ENCODE results near the gene TMEM161A.
A peak's percentile ranks its signal among the peaks of the same experiment; 100 is the strongest.

Gene TMEM161A

DNA sequence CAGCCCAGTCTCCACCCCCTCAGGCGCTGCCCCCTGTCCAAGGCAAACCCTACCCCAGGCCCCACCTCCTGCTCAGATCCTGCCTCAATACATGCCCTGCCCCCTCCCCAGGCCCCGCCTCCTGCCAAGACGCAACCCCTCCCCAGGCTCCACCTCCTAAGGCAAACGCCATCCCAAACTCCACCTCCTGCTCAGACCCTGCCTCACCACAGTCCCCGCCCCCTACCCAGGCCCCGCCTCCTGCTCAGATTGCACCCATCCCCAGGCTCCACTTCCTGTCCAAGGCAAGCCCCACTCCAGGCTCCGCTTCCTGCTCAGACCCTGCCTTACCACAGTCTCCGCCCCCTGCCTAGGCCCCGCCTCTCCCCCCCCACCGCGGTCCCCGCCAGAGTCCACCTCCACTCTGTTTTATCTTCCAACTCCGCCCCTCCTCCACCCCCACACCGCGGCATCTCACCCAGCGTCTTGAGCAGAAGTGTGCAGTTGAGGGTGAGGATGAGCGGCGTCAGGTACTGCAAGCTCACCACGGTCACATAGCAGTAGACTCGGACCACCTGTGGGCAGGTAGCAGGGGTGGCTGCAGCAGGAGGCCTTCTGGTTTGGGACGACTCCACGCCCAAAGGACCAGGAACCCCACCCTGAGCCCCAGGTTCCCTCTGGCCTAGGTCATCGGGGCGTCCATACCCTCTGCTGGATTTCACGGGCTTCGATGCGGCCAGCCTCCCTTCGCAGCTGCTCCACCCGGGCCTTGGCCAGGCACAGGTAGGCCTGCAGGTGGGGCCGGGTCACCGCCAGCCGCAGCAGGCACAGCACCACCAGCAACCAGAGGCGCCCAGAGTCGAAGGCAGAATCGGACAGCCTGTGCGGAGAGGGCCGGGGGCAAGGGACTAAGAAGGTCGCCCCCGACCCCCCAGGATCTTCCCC, 17.7 kb downstream of the TMEM161A start:
- H3K9ac ChIP-seq (ENCODE audit: low read length), result no peak overlapping the region
- no peak overlapping the region for H3K4me2 ChIP-seq (ENCODE audit: low read length)
- TF ChIP-seq EZH2phosphoT487 (IDR thresholded peaks at IDR 0.05; ENCODE audit: low read depth), result no peak
- TF ChIP-seq, protein P1, sequence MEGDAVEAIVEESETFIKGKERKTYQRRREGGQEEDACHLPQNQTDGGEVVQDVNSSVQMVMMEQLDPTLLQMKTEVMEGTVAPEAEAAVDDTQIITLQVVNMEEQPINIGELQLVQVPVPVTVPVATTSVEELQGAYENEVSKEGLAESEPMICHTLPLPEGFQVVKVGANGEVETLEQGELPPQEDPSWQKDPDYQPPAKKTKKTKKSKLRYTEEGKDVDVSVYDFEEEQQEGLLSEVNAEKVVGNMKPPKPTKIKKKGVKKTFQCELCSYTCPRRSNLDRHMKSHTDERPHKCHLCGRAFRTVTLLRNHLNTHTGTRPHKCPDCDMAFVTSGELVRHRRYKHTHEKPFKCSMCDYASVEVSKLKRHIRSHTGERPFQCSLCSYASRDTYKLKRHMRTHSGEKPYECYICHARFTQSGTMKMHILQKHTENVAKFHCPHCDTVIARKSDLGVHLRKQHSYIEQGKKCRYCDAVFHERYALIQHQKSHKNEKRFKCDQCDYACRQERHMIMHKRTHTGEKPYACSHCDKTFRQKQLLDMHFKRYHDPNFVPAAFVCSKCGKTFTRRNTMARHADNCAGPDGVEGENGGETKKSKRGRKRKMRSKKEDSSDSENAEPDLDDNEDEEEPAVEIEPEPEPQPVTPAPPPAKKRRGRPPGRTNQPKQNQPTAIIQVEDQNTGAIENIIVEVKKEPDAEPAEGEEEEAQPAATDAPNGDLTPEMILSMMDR (IDR thresholded peaks at IDR 0.05; ENCODE audit: low read depth, low read length), result no peak
- no peaks in the 10 kb centered on the region for H3K4me1 ChIP-seq (ENCODE audit: low read length)
- H3K9me3 ChIP-seq (ENCODE audit: insufficient read depth, low read length), result peaks cover 10% of the 10 kb centered on the region
- H3K4me3 ChIP-seq (ENCODE audit: low read length), result no peak overlapping the region
- peaks cover 33% of the 10 kb centered on the region for H3K36me3 ChIP-seq (replicated peaks; ENCODE audit: low read depth, low read length)
- no peaks in the 10 kb centered on the region for H3K27me3 ChIP-seq (ENCODE audit: low read depth, low read length)
- no peak overlapping the region for H2AFZ ChIP-seq (ENCODE audit: low read depth, low read length)
- H3K79me2 ChIP-seq (ENCODE audit: low read length), result no peaks in the 10 kb centered on the region
- H3K27ac ChIP-seq (ENCODE audit: low read length), result no peak overlapping the region
- H4K20me1 ChIP-seq (ENCODE audit: insufficient read depth, low read length), result no peaks in the 10 kb centered on the region

DNA sequence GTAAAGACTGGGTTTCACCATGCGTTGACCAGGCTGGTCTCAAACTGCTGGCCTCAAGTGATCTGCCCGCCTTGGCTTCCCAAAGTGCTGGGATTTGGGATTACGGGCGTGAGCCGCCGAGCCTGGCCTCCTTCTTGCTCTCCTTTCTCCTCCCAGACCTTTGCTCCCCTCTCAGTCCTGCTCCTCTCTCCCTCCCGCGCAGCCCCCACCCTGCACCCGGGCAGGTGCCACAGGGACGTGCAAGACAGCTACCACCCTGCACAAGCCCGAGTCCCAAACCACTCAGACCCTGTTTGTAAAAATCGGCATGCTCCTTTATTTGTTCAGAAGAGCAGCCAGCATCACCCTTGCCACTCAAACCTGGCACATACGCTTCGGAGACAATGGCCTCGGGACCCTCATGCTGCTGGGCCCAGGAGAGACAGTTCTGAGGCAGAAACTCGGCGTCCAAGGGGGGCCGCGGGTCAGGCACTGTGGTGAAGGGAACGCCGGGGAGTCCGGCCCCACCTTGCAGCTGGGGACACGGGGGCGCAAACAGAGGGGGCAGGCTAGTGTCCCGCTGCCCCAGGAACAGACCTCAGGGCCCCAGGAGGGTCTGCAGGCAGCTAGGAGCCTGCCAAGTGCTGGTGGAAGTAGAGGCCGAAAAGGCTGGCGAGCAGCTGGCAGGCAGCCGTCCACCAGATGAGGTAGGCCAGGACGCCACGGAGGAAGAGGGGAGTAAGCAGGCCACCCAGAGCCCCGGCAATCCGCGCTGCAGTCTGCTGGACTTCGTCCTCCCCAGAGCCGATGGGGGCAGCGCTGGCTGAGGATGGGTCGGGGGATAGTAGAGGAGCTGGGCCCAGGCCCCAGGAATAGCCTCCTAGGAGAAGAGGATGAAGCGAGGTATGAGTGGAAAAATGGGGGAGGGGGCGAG, 18.7 kb downstream of the TMEM161A start:
- Histone ChIP-seq H3K27ac (ENCODE audit: low read length) (no peak overlapping the region), H3K27me3 (ENCODE audit: low read depth, low read length) (no peaks in the 10 kb centered on the region), H3K9ac (ENCODE audit: low read length) (no peak overlapping the region), H2AFZ (ENCODE audit: low read depth, low read length) (no peak overlapping the region), H3K79me2 (ENCODE audit: low read length) (no peaks in the 10 kb centered on the region), H3K4me2 (ENCODE audit: low read length) (no peak overlapping the region), H3K4me1 (ENCODE audit: low read length) (no peaks in the 10 kb centered on the region), H3K4me3 (ENCODE audit: low read length) (no peak overlapping the region), H3K36me3 (replicated peaks; ENCODE audit: low read depth, low read length) (peaks cover 33% of the 10 kb centered on the region), H3K9me3 (ENCODE audit: insufficient read depth, low read length) (peaks cover 10% of the 10 kb centered on the region), H4K20me1 (ENCODE audit: insufficient read depth, low read length) (no peaks in the 10 kb centered on the region)
- no peak for TF ChIP-seq EZH2phosphoT487 (IDR thresholded peaks at IDR 0.05; ENCODE audit: low read depth)
- TF ChIP-seq, protein P1 (IDR thresholded peaks at IDR 0.05; ENCODE audit: low read depth, low read length), result no peak

DNA sequence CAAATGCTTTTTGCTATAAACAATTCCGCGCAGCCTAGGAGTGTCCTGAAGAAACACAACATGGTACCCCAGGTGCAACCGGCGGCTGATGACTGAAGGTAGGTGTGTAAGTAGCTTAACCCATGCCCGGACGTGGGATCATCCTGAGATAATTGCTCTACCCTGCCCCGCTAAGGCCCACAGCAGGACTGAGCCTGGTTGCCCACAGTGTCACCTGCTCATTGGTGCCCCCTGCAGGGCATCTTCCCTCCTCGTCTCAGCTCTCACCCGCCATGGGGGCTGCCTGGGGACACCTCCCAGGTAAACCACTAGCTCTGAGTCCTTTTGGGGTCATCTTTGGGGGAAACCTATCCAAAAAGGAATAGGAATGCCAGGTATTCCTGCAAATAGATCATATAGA, 22.3 kb downstream of the TMEM161A start:
- Histone ChIP-seq H3K27ac (ENCODE audit: low read length) (no peak overlapping the region), H4K20me1 (ENCODE audit: insufficient read depth, low read length) (no peaks in the 10 kb centered on the region), H3K9me3 (ENCODE audit: insufficient read depth, low read length) (no peaks in the 10 kb centered on the region), H3K36me3 (replicated peaks; ENCODE audit: low read depth, low read length) (peaks cover 11% of the 10 kb centered on the region), H3K27me3 (ENCODE audit: low read depth, low read length) (no peaks in the 10 kb centered on the region), H3K4me3 (ENCODE audit: low read length) (no peak overlapping the region), H3K79me2 (ENCODE audit: low read length) (no peaks in the 10 kb centered on the region), H3K4me1 (ENCODE audit: low read length) (no peaks in the 10 kb centered on the region), H2AFZ (ENCODE audit: low read depth, low read length) (no peak overlapping the region), H3K4me2 (ENCODE audit: low read length) (no peak overlapping the region), H3K9ac (ENCODE audit: low read length) (no peak overlapping the region)
- TF ChIP-seq, protein P1 (IDR thresholded peaks at IDR 0.05; ENCODE audit: low read depth, low read length), result peak; percentile 69
- no peak for TF ChIP-seq EZH2phosphoT487 (IDR thresholded peaks at IDR 0.05; ENCODE audit: low read depth)

Data from OCI-LY3 (cell line).